GM18519 (cell line): ENCODE results near the gene ZNF277.

Experiments used
- ATAC-seq: cut with Tn5 transposase; IDR thresholded peaks from one replicate; pipeline ENCODE4 v1.9.1; 2021; ENCODE audit warnings: mild to moderate bottlenecking, moderate library complexity; ENCODE audit not compliant: unreplicated experiment, low FRiP score

The ZNF277 gene, protein sequence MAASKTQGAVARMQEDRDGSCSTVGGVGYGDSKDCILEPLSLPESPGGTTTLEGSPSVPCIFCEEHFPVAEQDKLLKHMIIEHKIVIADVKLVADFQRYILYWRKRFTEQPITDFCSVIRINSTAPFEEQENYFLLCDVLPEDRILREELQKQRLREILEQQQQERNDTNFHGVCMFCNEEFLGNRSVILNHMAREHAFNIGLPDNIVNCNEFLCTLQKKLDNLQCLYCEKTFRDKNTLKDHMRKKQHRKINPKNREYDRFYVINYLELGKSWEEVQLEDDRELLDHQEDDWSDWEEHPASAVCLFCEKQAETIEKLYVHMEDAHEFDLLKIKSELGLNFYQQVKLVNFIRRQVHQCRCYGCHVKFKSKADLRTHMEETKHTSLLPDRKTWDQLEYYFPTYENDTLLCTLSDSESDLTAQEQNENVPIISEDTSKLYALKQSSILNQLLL

GRCh38 chr7:112206238-112206990 is at the start of gene ZNF277, which contains the start of gene DOCK4:
Gene ZNF277, plus strand, starts transcription at chr7:112206695. Its CDS starts 22 bp downstream, at chr7:112206717.
Gene DOCK4, minus strand, starts transcription at chr7:112206399. Its CDS starts 261 bp downstream, at chr7:112206138.
- peak; percentile 87 for ATAC-seq

GRCh38 chr7:112157072-112157471 is 49.4 kb upstream of the ZNF277 start:
- ATAC-seq: no peak

DNA sequence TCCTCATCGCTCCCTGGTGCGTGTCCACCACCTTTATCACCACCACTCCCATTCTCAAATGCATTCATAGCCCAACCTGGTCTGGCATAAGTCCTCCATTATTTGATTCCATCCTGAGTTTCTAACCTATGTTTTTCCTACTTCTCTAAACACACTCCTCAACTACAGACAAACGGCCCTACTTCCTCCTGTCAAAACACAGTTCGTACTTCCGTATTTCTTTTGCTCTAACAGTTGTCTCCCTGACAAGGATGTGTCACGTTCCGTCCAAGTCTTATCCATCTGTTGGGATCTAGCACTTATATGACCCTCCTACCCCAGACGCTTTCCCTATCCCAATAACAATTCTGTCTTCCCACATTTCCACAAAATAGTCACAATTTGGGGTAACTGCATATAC is 47.1 kb upstream of the ZNF277 start:
- ATAC-seq: no peak

GRCh38 chr7:112160130-112160770 is 46.2 kb upstream of the ZNF277 start:
- ATAC-seq: no peak

GRCh38 chr7:112160771-112161150 is 45.7 kb upstream of the ZNF277 start:
- ATAC-seq: no peak

DNA sequence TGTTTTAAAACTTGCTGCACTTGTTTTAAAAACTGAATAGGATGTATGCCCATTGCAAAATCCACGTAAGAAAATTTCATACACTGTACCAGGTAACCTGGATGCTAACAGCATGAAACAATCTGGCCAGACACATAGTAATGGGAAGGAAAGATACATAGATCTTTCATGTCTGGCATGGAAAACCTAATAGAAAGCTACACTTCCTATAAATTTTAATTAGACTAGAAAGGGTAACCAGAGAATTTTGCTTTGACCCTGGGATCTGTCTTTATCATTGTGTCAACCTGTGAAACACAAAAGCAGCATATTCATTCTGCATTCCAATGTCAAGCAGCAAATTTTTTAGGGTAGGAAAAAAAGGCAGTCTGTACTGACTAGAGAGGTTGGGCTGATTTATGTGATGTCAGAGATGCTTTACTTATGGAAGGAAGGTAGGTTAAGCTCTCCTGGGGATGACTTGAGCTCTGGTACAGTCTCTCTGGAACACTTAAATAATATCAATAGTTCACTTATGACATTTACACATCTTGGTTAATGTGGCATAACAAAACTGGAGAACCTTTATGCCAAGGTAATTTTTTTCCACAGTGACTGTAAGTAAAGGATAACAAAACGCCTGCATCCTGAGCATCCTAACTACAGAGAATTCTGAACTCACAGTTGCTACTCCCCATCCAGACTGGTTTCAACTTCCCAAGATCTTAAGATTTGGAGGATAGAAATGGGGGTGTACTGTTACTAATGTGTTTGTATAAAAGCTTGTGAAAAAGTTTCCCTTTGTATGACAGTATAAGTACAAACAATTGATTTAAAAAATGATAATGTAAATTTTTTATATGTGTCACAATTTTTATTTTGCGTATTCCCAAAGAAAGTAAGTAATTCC is 45.0 kb upstream of the ZNF277 start:
- no peak for ATAC-seq

DNA sequence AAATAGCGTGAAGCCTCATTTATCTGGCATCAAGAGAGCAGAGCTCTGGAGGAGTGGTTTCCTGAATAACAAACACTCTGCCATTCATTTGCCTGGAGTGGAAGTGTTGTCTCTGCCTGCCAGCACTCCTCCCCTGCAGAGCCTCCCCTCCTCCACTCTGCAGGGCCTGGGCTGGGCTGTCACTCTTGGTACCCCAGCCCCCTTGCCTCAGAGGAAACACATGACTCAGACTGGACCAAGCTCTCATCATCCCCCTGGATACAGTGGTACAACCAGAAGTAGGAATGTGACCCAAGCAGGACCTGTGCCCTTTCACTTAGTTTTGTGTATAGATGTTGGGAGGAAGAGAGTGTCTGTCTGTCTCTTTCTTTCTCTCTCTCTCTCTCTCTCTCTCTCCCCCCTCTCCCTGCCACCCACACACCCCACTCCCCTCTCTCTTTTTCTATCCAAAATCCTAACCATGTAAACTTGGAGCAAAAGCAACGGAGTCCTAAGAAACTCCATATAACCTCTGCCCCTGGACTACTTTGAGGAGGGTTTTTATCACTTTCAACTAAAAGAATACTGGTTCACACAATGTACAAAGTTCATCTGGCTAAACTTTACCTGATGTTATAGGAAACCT is 44.2 kb upstream of the ZNF277 start:
- no peak for ATAC-seq

DNA sequence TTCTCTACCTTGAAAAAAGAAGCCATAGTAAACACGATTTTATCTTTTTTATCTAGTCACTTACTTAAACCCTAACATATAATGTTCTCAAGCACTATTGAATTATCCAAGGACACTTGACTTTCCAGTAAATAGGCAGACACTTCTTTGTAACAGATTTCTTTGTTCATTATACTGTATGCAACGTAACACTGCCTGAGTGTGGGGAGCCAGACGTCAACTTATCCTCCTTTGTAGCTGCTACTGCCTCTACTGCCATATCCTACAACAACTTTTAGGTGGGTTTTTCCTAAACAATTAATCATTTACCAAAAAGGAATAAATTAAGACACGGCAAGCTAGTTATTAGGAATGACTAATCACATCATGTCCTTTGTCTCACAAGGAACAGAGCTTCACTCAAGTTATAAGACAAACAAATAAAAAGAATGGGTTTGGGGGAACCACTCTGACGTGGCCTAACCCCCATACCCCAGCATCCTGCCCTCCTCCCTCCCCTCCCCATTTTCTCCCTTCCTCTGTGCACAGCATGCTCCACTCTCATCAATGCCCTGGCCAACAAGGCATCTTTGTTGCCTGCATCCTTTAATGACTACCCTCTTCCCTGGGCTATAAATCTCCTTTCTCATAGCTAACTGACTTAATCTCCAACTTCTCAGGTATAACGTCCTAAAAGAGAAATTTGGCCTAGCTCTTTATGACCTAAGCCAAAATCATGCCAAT is 43.5 kb upstream of the ZNF277 start:
- no peak for ATAC-seq

DNA sequence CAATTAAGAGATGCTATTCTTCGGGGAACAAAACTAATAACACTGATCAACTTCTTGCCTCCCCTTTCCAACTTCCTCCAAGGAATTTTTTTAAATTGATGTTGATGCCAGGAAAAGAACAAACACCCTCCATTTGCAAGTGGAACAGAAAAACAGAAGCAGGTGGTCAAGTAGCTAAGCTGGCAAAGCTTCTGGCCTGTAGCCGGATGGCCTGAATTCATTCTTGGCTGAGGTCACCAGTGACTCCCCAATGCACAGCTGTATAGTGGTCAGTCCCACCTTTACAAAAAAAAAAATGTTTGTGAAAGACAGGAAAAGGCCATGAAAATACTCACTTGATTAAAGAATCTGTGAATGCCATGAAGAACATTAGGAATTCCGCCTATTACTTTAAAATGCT is 39.3 kb upstream of the ZNF277 start:
- ATAC-seq: no peak

DNA sequence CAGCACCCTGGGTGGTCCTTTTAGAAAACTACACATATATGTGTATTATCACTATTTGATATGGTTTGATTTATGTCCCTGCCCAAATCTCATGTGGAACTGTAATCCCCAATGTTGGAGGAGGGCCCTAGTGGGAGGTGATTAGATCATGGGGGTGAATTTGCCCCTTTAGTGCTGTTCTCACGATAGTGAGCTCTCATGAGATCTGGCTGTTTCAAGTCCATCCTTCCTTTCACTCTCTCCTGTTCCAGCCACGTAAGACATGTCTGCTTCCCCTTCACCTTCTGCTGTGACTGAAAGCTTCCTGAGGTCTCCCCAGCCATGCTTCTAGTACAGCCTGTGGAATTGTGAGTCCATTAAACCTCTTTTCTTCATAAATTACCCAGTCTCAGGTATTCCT is 37.6 kb upstream of the ZNF277 start:
- no peak for ATAC-seq

GRCh38 chr7:112171673-112172072 is 34.8 kb upstream of the ZNF277 start:
- ATAC-seq: no peak

DNA sequence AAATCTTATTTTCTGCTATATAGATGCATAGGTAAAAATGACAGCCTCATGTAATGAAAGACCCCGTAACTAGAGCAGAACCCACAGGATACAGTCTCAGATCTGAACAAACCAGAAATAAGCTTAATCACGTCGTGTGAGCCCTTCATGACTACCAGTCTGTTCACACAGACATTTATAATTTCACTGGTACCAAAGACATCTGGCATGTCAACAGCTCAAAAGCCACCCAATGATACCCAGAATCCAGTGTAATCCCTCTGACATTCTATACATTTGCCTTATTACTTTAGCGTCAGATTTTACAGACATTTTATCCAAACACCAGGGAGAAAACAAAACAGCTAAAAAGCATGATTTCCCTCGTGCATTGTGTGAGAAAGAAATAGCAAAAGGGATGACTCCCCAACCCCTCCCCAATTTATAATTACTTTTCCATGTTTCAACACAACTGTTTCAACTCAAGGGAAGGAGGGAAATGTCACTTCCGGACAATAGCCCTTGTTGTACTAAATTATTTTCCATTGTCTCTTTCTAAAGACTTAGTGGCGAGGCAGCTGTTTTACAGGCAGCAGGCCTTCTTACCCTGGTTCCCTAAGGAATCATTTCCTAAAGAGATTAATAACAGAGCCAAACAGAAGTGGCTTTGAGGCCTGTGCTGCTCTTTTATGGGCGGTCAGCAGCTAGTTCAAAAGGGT is 33.5 kb upstream of the ZNF277 start:
- ATAC-seq: no peak

GRCh38 chr7:112173568-112173905 is 33.0 kb upstream of the ZNF277 start:
- ATAC-seq: no peak

- no peak for ATAC-seq
Observed at GRCh38 chr7:112174192-112174591, 32.3 kb upstream of the ZNF277 start.

DNA sequence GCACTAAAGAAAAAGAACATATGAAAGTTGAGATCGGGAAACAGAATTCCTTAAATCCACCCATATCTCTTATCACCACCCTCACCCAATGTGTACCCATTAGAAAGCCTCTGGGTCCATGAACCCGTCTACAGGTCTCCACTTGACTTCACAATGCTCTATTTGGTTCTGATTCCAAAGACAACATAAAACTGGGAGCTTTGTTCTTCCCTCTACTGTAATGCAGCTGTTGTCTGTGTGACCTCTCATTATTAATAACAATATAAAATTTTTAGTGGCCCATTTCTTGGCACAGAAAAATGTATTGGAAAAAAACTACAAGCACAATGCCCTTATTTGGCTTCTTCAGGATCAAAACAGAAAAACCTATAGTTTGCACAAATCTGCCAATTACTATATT is 30.3 kb upstream of the ZNF277 start:
- no peak for ATAC-seq

DNA sequence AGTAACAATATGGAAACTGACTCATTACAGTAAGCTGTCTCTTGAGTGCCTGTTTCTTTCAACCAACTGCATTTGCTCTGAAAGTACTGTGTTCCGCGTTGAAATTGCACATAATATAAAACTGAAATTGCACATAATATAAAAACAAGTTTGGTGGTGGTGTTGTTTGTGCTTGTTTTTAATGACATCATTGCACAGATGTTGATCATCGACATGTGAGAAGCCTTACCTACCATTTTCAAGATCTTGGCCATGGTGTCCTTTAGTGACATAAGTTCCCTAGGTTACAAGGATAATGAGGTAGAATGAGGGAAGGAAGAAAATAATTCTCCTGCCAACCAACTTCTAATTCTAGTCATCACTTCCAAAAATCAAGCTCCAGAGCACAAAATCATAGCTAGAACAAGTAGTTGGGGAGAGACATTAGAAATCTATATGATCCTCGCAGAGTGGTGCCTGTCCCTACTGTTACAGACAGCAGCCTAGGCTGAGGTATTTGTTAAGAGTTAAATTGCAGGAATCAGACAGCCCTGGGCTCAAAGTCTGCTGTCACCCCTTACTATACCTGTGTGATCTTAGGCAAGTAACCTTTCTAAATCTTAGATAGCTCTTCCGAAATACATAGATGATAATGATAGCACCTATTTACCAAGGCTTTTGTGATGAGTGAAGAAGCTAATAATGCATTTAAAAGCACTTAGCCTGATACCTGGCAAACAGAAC is 29.6 kb upstream of the ZNF277 start:
- ATAC-seq: no peak

DNA sequence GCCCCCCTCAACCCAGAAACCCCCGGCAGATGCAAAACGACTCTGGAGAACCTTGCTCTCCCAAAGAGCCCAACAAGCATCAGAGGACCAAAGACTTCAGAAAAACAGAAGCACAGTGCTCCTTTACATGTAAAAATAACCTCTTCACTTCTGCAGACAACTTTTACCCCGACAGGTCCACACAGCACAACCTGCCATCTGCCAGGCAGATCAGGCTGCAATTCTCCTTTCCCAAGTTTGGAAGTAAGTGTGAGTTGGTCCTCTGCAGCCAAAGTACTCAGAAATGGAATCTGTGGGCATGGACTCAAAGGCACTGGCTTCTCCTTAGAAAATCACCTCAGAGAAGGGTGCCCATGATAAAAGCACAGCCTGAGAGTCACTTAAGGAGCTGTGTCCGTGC is 26.3 kb upstream of the ZNF277 start:
- no peak for ATAC-seq

- ATAC-seq: no peak
Observed at GRCh38 chr7:112182749-112183148, 23.7 kb upstream of the ZNF277 start.
